ENCODE measurements around the gene CCNH.

Gene CCNH

DNA sequence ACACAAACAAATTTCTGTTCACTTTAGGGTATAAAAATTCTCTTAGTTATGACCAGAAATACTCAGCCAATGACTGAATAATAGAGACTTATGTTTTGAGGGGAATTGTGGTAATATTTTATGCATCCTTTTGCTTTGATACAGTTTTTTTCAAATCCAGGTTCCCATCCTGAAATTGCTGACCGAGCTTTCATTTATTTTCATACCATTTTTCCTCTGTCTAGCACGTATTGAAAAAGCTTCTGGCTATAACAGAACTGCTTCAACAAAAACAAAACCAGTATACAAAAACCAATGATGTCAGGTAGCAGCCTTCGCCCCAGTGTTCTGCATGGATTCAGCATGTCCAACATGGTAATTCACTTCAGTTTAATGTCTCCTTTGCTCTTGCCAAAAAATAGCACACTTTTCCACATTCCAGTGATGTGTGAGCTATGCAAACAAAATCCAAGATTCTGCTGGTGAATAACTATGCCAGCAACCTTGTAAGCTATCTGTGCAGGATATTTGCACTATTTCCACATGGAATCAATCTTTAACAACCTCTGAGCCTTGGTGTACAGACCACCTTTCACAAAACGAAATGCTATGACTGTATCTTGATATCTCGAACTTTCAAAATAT, 22.0 kb downstream of the CCNH start:
- no peak overlapping the region for H3K9ac ChIP-seq (ENCODE audit: low read length)
- H2AFZ ChIP-seq (ENCODE audit: low read length) = no peak overlapping the region
- peaks cover 62% of the 10 kb centered on the region for H3K79me2 ChIP-seq (ENCODE audit: low read length)
- peaks cover 27% of the 10 kb centered on the region for H3K4me1 ChIP-seq (ENCODE audit: low read length)
- H4K20me1 ChIP-seq (ENCODE audit: insufficient read depth, low read length) = peaks cover 7% of the 10 kb centered on the region; the same call in 1 of the 2 replicates
- H3K27me3 ChIP-seq (replicated peaks; ENCODE audit: insufficient read depth, low read length) = no peaks in the 10 kb centered on the region
- peaks cover 19% of the 10 kb centered on the region for H3F3A ChIP-seq (ENCODE audit: insufficient read depth, low read length)
- H3K36me3 ChIP-seq (replicated peaks; ENCODE audit: insufficient read depth, low read length) = peaks cover 45% of the 10 kb centered on the region
- H3K9me3 ChIP-seq (replicated peaks; ENCODE audit: insufficient read depth, low read length) = no peaks in the 10 kb centered on the region
- no peak overlapping the region for H3K4me3 ChIP-seq (ENCODE audit: low read length)
- no peak for DNase-seq
- TF ChIP-seq EZH2 (optimal IDR thresholded peaks at IDR 0.05; ENCODE audit: low read depth, low read length) (no peak), EZH2phosphoT487 (IDR thresholded peaks at IDR 0.05; ENCODE audit: low read length) (no peak)
- TF ChIP-seq, protein P1, sequence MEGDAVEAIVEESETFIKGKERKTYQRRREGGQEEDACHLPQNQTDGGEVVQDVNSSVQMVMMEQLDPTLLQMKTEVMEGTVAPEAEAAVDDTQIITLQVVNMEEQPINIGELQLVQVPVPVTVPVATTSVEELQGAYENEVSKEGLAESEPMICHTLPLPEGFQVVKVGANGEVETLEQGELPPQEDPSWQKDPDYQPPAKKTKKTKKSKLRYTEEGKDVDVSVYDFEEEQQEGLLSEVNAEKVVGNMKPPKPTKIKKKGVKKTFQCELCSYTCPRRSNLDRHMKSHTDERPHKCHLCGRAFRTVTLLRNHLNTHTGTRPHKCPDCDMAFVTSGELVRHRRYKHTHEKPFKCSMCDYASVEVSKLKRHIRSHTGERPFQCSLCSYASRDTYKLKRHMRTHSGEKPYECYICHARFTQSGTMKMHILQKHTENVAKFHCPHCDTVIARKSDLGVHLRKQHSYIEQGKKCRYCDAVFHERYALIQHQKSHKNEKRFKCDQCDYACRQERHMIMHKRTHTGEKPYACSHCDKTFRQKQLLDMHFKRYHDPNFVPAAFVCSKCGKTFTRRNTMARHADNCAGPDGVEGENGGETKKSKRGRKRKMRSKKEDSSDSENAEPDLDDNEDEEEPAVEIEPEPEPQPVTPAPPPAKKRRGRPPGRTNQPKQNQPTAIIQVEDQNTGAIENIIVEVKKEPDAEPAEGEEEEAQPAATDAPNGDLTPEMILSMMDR (IDR thresholded peaks at IDR 0.05; ENCODE audit: low read length) = no peak
- peak overlapping the region; percentile 12; the same call in 1 of the 2 replicates for H3K4me2 ChIP-seq (ENCODE audit: low read depth, low read length)
- H3K9me2 ChIP-seq (replicated peaks; ENCODE audit: insufficient read depth, low read length) = no peaks in the 10 kb centered on the region
- peak overlapping the region; percentile 49; the same call in 1 of the 2 replicates for H3K27ac ChIP-seq (ENCODE audit: low read length)

DNA sequence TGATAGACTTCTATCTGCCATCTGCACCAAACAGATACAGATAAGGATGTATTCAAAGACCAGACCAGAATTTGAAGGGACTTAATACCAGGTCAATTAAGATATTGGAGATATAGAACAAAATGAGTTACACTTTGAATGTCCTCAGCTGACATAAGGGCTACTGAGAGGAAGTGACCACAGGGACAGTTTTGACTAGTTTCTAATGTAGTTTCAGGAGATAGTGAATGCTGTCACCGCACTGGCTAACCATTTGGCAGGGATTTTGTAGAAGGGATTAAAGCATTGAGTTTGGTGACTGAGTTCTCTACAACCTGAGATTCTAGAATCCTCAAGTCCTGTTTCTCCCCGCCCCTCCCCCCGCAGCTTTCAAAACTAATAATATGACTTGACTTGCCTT, 22.7 kb downstream of the CCNH start:
- Histone ChIP-seq H3K9me3 (replicated peaks; ENCODE audit: insufficient read depth, low read length) (no peaks in the 10 kb centered on the region), H4K20me1 (ENCODE audit: insufficient read depth, low read length) (peaks cover 7% of the 10 kb centered on the region; the same call in 1 of the 2 replicates), H3K27ac (ENCODE audit: low read length) (peak overlapping the region; percentile 49; the same call in 1 of the 2 replicates), H3K27me3 (replicated peaks; ENCODE audit: insufficient read depth, low read length) (no peaks in the 10 kb centered on the region), H3K4me1 (ENCODE audit: low read length) (peaks cover 27% of the 10 kb centered on the region), H3K4me3 (ENCODE audit: low read length) (no peak overlapping the region), H3F3A (ENCODE audit: insufficient read depth, low read length) (peaks cover 19% of the 10 kb centered on the region), H2AFZ (ENCODE audit: low read length) (no peak overlapping the region), H3K36me3 (replicated peaks; ENCODE audit: insufficient read depth, low read length) (peaks cover 45% of the 10 kb centered on the region), H3K9ac (ENCODE audit: low read length) (no peak overlapping the region), H3K4me2 (ENCODE audit: low read depth, low read length) (peak overlapping the region; percentile 21; the same call in 1 of the 2 replicates), H3K79me2 (ENCODE audit: low read length) (peaks cover 58% of the 10 kb centered on the region), H3K9me2 (replicated peaks; ENCODE audit: insufficient read depth, low read length) (no peaks in the 10 kb centered on the region)
- no peak for TF ChIP-seq EZH2phosphoT487 (IDR thresholded peaks at IDR 0.05; ENCODE audit: low read length)
- TF ChIP-seq EZH2 (optimal IDR thresholded peaks at IDR 0.05; ENCODE audit: low read depth, low read length) = no peak
- TF ChIP-seq, protein P1 (IDR thresholded peaks at IDR 0.05; ENCODE audit: low read length) = no peak
- DNase-seq = peak; percentile 62

DNA sequence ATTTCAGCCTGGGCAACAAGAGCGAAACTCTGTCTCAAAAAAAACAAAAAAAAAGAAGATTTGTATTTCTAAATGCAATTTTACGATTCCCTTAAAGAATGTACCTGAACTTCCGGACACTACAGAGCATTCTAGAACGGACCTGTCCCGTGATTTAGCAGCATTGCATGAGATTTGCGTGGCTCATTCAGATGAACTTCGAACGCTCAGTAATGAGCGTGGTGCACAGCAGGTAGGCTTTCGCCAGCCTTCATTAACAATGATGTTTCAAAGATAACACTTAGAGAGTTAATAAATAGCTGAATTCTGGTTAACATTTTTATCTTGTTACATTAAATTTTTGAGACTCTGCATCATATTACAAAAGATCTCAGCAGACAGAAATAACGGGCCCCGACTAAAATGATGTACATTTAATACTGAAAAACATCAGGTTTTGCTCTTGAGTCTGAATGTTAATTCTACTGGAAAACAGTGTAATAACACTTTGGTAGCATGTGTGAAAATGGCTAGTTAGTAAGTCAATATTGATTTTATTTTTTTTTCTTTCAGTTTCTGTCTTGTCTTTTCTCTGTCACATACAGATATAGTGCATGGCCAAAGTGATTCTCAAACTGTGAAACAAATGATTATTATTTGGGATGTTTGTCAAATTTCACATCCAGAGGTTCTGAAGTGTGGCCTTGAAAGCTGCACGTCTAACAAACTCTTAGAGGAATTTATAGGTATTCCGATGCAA, 23.3 kb downstream of the CCNH start:
- no peak overlapping the region for H3K4me3 ChIP-seq (ENCODE audit: low read length)
- H3K27ac ChIP-seq (ENCODE audit: low read length) = peak overlapping the region; percentile 49; the same call in 1 of the 2 replicates
- H3K9me2 ChIP-seq (replicated peaks; ENCODE audit: insufficient read depth, low read length) = no peaks in the 10 kb centered on the region
- H3K27me3 ChIP-seq (replicated peaks; ENCODE audit: insufficient read depth, low read length) = no peaks in the 10 kb centered on the region
- peaks cover 44% of the 10 kb centered on the region for H3K36me3 ChIP-seq (replicated peaks; ENCODE audit: insufficient read depth, low read length)
- H3F3A ChIP-seq (ENCODE audit: insufficient read depth, low read length) = peaks cover 19% of the 10 kb centered on the region
- TF ChIP-seq, protein P1 (IDR thresholded peaks at IDR 0.05; ENCODE audit: low read length) = no peak
- TF ChIP-seq EZH2 (optimal IDR thresholded peaks at IDR 0.05; ENCODE audit: low read depth, low read length) = no peak
- no peak for TF ChIP-seq EZH2phosphoT487 (IDR thresholded peaks at IDR 0.05; ENCODE audit: low read length)
- peaks cover 53% of the 10 kb centered on the region for H3K79me2 ChIP-seq (ENCODE audit: low read length)
- H3K9ac ChIP-seq (ENCODE audit: low read length) = no peak overlapping the region
- peaks cover 7% of the 10 kb centered on the region; the same call in 1 of the 2 replicates for H4K20me1 ChIP-seq (ENCODE audit: insufficient read depth, low read length)
- H3K4me1 ChIP-seq (ENCODE audit: low read length) = peaks cover 27% of the 10 kb centered on the region
- peak overlapping the region; percentile 21; the same call in 1 of the 2 replicates for H3K4me2 ChIP-seq (ENCODE audit: low read depth, low read length)
- H3K9me3 ChIP-seq (replicated peaks; ENCODE audit: insufficient read depth, low read length) = no peaks in the 10 kb centered on the region
- H2AFZ ChIP-seq (ENCODE audit: low read length) = no peak overlapping the region
- no peak for DNase-seq

All from MM.1S (cell line).